Body of pancreas (tissue), 4 donors: ENCODE results near the gene RAB25.

Experiments
- POLR2A ChIP-seq, 3 donors: fragments of 450-650 bp; IDR thresholded peaks; one replicate each; pipeline ENCODE4 v1.6.1; 2016; ENCODE audit warnings: antibody characterized with exemption in 3 of 3, mild to moderate bottlenecking in 2 of 3
- TF ChIP-seq, protein P1 (sequence below), 7 experiments: fragments of 450-650 bp in 4 of 7; fragments of 200-600 bp in 3 of 7; sonication (generic) in 3 of 7; IDR thresholded peaks; one replicate each; pipeline ENCODE4 v1.5.1; 2016 to 2019; ENCODE audit warnings: antibody characterized with exemption in 7 of 7

GRCh38 chr1:156053768-156054499, 7.0 kb upstream of the RAB25 start, which contains the start of gene UBQLN4:
- TF ChIP-seq, protein P1, sequence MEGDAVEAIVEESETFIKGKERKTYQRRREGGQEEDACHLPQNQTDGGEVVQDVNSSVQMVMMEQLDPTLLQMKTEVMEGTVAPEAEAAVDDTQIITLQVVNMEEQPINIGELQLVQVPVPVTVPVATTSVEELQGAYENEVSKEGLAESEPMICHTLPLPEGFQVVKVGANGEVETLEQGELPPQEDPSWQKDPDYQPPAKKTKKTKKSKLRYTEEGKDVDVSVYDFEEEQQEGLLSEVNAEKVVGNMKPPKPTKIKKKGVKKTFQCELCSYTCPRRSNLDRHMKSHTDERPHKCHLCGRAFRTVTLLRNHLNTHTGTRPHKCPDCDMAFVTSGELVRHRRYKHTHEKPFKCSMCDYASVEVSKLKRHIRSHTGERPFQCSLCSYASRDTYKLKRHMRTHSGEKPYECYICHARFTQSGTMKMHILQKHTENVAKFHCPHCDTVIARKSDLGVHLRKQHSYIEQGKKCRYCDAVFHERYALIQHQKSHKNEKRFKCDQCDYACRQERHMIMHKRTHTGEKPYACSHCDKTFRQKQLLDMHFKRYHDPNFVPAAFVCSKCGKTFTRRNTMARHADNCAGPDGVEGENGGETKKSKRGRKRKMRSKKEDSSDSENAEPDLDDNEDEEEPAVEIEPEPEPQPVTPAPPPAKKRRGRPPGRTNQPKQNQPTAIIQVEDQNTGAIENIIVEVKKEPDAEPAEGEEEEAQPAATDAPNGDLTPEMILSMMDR (IDR thresholded peaks at IDR 0.05), result peak; percentile 27 to 68 (median 61)
- TF ChIP-seq POLR2A (IDR thresholded peaks at IDR 0.05), result peak in 2 of 3 donors; percentile 41 to 56
